ENCODE measurements around the gene CELA2B.
"Not testable (repeated sequence)": the region's sequence is repeated elsewhere in the genome, so short reads cannot be mapped to it uniquely, and the experiment has no call there.

- TF ChIP-seq, protein P1, sequence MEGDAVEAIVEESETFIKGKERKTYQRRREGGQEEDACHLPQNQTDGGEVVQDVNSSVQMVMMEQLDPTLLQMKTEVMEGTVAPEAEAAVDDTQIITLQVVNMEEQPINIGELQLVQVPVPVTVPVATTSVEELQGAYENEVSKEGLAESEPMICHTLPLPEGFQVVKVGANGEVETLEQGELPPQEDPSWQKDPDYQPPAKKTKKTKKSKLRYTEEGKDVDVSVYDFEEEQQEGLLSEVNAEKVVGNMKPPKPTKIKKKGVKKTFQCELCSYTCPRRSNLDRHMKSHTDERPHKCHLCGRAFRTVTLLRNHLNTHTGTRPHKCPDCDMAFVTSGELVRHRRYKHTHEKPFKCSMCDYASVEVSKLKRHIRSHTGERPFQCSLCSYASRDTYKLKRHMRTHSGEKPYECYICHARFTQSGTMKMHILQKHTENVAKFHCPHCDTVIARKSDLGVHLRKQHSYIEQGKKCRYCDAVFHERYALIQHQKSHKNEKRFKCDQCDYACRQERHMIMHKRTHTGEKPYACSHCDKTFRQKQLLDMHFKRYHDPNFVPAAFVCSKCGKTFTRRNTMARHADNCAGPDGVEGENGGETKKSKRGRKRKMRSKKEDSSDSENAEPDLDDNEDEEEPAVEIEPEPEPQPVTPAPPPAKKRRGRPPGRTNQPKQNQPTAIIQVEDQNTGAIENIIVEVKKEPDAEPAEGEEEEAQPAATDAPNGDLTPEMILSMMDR (IDR thresholded peaks at IDR 0.05): not testable (repeated sequence)
- TF ChIP-seq POLR2A (IDR thresholded peaks at IDR 0.05): not testable (repeated sequence)
Observed at GRCh38 chr1:15463064-15463800, 12.7 kb upstream of the CELA2B start.
